ENCODE measurements around the gene LCE3B. TPM values are rescaled to one million over a fixed set of nuclear protein-coding genes. Genes with fewer than 3 reads are reported as not detected.

Gene LCE3B
- not detected for total RNA-seq

GRCh38 chr1:152613511-152613910 is at the start of gene LCE3B:
Gene LCE3B (plus strand): TSS chr1:152613811. CDS start chr1:152613811, 0 bp downstream.
- WGBS = no CpG with 5 or more reads among the region's 1 CpG
- Histone ChIP-seq H3K27me3 (no peaks in the 10 kb centered on the region), H3K9me3 (peaks cover 0 to 12% (median 9%) of the 10 kb centered on the region in 4 donors), H3K4me3 (no peak within 1 kb of the TSS), H3K27ac (replicated peaks in 1 of 4) (no peak within 1 kb of the TSS), H3K4me1 (no peaks in the 10 kb centered on the region), H3K36me3 (no peaks in the 10 kb centered on the region)
- DNase-seq (ENCODE audit: extremely low spot score) = no peak
- no peak for TF ChIP-seq POLR2A (IDR thresholded peaks at IDR 0.05; ENCODE audit: low read depth)
- no peak for TF ChIP-seq POLR2AphosphoS5 (IDR thresholded peaks at IDR 0.05)
- TF ChIP-seq EP300 (IDR thresholded peaks at IDR 0.05) = no peak
- no peak for TF ChIP-seq CTCF (IDR thresholded peaks at IDR 0.05)
- intact Hi-C loops (cut with DNase I) = no loop called here

GRCh38 chr1:152565115-152565514 is 48.5 kb upstream of the LCE3B start:
- H3K9me3 ChIP-seq = peaks cover 0 to 19% (median 7%) of the 10 kb centered on the region in 4 donors
- intact Hi-C loops (cut with DNase I) = no loop called here

GRCh38 chr1:152565535-152566215 is 47.9 kb upstream of the LCE3B start:
- intact Hi-C loops (cut with DNase I) = no loop called here
- DNase-seq (ENCODE audit: extremely low spot score) = no peak
- Histone ChIP-seq H3K4me1 (no peaks in the 10 kb centered on the region), H3K27ac (replicated peaks in 1 of 4) (no peak overlapping the region), H3K27me3 (no peaks in the 10 kb centered on the region), H3K4me3 (no peak overlapping the region), H3K9me3 (peaks cover 0 to 23% (median 7%) of the 10 kb centered on the region in 4 donors), H3K36me3 (no peaks in the 10 kb centered on the region)
- no peak for TF ChIP-seq POLR2A (IDR thresholded peaks at IDR 0.05; ENCODE audit: low read depth)
- no peak for TF ChIP-seq POLR2AphosphoS5 (IDR thresholded peaks at IDR 0.05)
- no peak for TF ChIP-seq CTCF (IDR thresholded peaks at IDR 0.05)
- TF ChIP-seq EP300 (IDR thresholded peaks at IDR 0.05) = no peak
- 82% methylated on average over 9 of the region's 14 CpGs for WGBS

More at GRCh38 chr1:152565115-152565514, 48.5 kb upstream of the LCE3B start:
- no peaks in the 10 kb centered on the region for H3K27me3 ChIP-seq
- 74% methylated on average over 2 of the region's 2 CpGs for WGBS
- H3K36me3 ChIP-seq = no peaks in the 10 kb centered on the region
- H3K4me1 ChIP-seq = no peaks in the 10 kb centered on the region
- no peak overlapping the region for H3K4me3 ChIP-seq
- H3K27ac ChIP-seq (replicated peaks in 1 of 4) = no peak overlapping the region
- no peak for DNase-seq (ENCODE audit: extremely low spot score)
- TF ChIP-seq POLR2AphosphoS5 (IDR thresholded peaks at IDR 0.05) = no peak
- no peak for TF ChIP-seq POLR2A (IDR thresholded peaks at IDR 0.05; ENCODE audit: low read depth)
- no peak for TF ChIP-seq EP300 (IDR thresholded peaks at IDR 0.05)
- TF ChIP-seq CTCF (IDR thresholded peaks at IDR 0.05) = no peak

GRCh38 chr1:152566681-152567080 is 46.9 kb upstream of the LCE3B start, which contains the start of gene LCE3E:
Gene LCE3E (minus strand): TSS chr1:152566780. CDS start chr1:152566208, 572 bp downstream.
- 58% methylated on average over 1 of the region's 1 CpG for WGBS
- Histone ChIP-seq H3K9me3 (peaks cover 0 to 27% (median 7%) of the 10 kb centered on the region in 4 donors), H3K36me3 (no peaks in the 10 kb centered on the region), H3K4me3 (no peak within 1 kb of the TSS), H3K27me3 (no peaks in the 10 kb centered on the region), H3K27ac (replicated peaks in 1 of 4) (no peak within 1 kb of the TSS), H3K4me1 (no peaks in the 10 kb centered on the region)
- no peak for DNase-seq (ENCODE audit: extremely low spot score)
- TF ChIP-seq POLR2AphosphoS5 (IDR thresholded peaks at IDR 0.05) = no peak
- no peak for TF ChIP-seq EP300 (IDR thresholded peaks at IDR 0.05)
- no peak for TF ChIP-seq POLR2A (IDR thresholded peaks at IDR 0.05; ENCODE audit: low read depth)
- no peak for TF ChIP-seq CTCF (IDR thresholded peaks at IDR 0.05)
- intact Hi-C loops (cut with DNase I) = no loop called here
